DMS 273 (cell line): ENCODE measurements around the gene TCP11X2.
A peak's percentile ranks its signal among the peaks of the same experiment; 100 is the strongest.
"Not testable (repeated sequence)": the region's sequence is repeated elsewhere in the genome, so short reads cannot be mapped to it uniquely, and the experiment has no call there.

Experiments
- DNase-seq: peaks from one replicate; lab custom pipeline; 2025; ENCODE audit not compliant: unreplicated experiment; lab: John Stamatoyannopoulos, UW

TCP11X2 gene

GRCh38 chrX:102471762-102472220 lies at the start of gene TCP11X2:
TSS of gene TCP11X2 (minus strand) at chrX:102471812.
- not testable (repeated sequence) for DNase-seq

- peak; percentile 62 for DNase-seq
These were observed 45.7 kb upstream of the TCP11X2 start for GRCh38 chrX:102517326-102517725.

GRCh38 chrX:102515975-102516941 lies 44.6 kb upstream of the TCP11X2 start, which contains the start of gene TMSB15A:
TSS of gene TMSB15A (minus strand) at chrX:102516739.
- DNase-seq, result peak; percentile 79

- no peak for DNase-seq
These were observed 42.9 kb upstream of the TCP11X2 start for GRCh38 chrX:102514536-102514935.

- no peak for DNase-seq
These were observed 27.1 kb upstream of the TCP11X2 start for GRCh38 chrX:102498732-102499131.

- no peak for DNase-seq
These were observed 20.2 kb upstream of the TCP11X2 start for GRCh38 chrX:102491766-102492165.

GRCh38 chrX:102478765-102479164 lies 7.2 kb upstream of the TCP11X2 start:
- DNase-seq, result not testable (repeated sequence)

GRCh38 chrX:102470215-102470614 lies 1.4 kb downstream of the TCP11X2 start:
- not testable (repeated sequence) for DNase-seq

- DNase-seq, result not testable (repeated sequence)
These were observed 13.0 kb downstream of the TCP11X2 start for GRCh38 chrX:102458615-102459014.

- not testable (repeated sequence) for DNase-seq
These were observed 31.7 kb downstream of the TCP11X2 start, which contains the start of gene NXF2B for GRCh38 chrX:102439908-102440307. TSS of gene NXF2B (minus strand) at chrX:102440008. CDS start at chrX:102380036, 59,972 bp downstream.

- DNase-seq, result not testable (repeated sequence)
These were observed 57.1 kb downstream of the TCP11X2 start for GRCh38 chrX:102414493-102414892.
